Transverse colon (tissue), 4 donors: ENCODE data around the gene AGBL4. TPM values are rescaled to one million over a fixed set of nuclear protein-coding genes. Genes with fewer than 3 reads are reported as not detected.

ENCODE experiments used
- DNase-seq: peaks from one replicate; pipeline ENCODE4 v3.0.0-alpha.2; 2019
- H3K27ac ChIP-seq, 4 donors: fragments of 200-600 bp; sonication (generic); 2 replicates each; pipeline ENCODE4 v1.5.1; 2016 to 2018; ENCODE audit warnings: inconsistent platforms in 4 of 4
- H3K27me3 ChIP-seq: fragments of 200-600 bp; sonication (generic); 2 replicates; pipeline ENCODE4 v1.5.1; 2017; ENCODE audit warnings: inconsistent platforms
- H3K36me3 ChIP-seq, 4 donors: fragments of 200-600 bp; sonication (generic); 2 replicates each; pipeline ENCODE4 v1.5.1; 2017 to 2019; ENCODE audit warnings: inconsistent platforms in 4 of 4
- H3K4me1 ChIP-seq, 4 donors: fragments of 200-600 bp; sonication (generic); 2 replicates each; pipeline ENCODE4 v1.5.1; 2017 to 2020; ENCODE audit warnings: inconsistent platforms in 4 of 4
- H3K4me3 ChIP-seq, 4 donors: fragments of 200-600 bp; sonication (generic); 1 replicate in 1 of 4; 2 replicates in 3 of 4; pipeline versions ENCODE4 v1.5.1 to v1.6.1; 2017 to 2019; ENCODE audit warnings: inconsistent platforms in 4 of 4
- H3K9me3 ChIP-seq, 2 donors: fragments of 200-600 bp; sonication (generic); 2 replicates each; pipeline ENCODE4 v1.5.1; 2017 to 2019; ENCODE audit warnings: inconsistent platforms in 2 of 2
- CTCF ChIP-seq, 5 experiments: fragments of 200-600 bp in 3 of 5; fragments of 450-650 bp in 2 of 5; sonication (generic) in 3 of 5; IDR thresholded peaks; 1 replicate in 2 of 5; 2 replicates in 3 of 5; pipeline ENCODE4 v1.5.1; 2016 to 2017; ENCODE audit warnings: antibody characterized with exemption in 5 of 5, inconsistent platforms in 3 of 5, mild to moderate bottlenecking in 2 of 5, moderate library complexity in 1 of 5
- EP300 ChIP-seq: sonication (generic); formaldehyde crosslinking; IDR thresholded peaks from one replicate; pipeline ENCODE4 v1.6.1; 2017; ENCODE audit warnings: antibody characterized with exemption, low read depth
- POLR2A ChIP-seq: fragments of 450-650 bp; IDR thresholded peaks from one replicate; pipeline ENCODE4 v1.6.1; 2016; ENCODE audit warnings: antibody characterized with exemption, mild to moderate bottlenecking, moderate library complexity
- POLR2AphosphoS5 ChIP-seq, 3 donors: sonication (generic); formaldehyde crosslinking; IDR thresholded peaks; one replicate each; pipeline ENCODE4 v1.6.1; 2016; ENCODE audit warnings: antibody characterized with exemption in 3 of 3
- WGBS, 2 donors: methylation state at CpG; one replicate each; pipeline ENCODE4 v1.1.5; 2018; ENCODE audit warnings: low coverage in 1 of 2; 5-methylcytosine and 5-hydroxymethylcytosine counted together
- in situ Hi-C, 4 donors: fragments of 200-750 bp; cut with MboI; loops; one replicate each; pipeline versions ENCODE4 v1.15.0 to v1.15.1; 2017; ENCODE audit warnings: low sequenced_read_pairs in 3 of 4, low pct_ligation_motif_present in 1 of 4, low pct_unique_long_range_greater_than_20kb in 1 of 4
- intact Hi-C: fragments of 100-400 bp; cut with DNase I; formaldehyde crosslinking; loops from one replicate; pipeline ENCODE4 v1.15.1; 2023; ENCODE audit warnings: low total_unique reads
- total RNA-seq, 4 donors: library from RNA; depleted of rRNA; stranded (reverse); fragments of >200 nt; gene quantifications; one replicate each; pipeline ENCODE4 v1.1.0, GENCODE V29; 2016

AGBL4 gene
- total RNA-seq, 4 donors from 2014 or later: 0.82 TPM; not detected in 3

GRCh38 chr1:49060766-49061165 is 963.0 kb downstream of the AGBL4 start:
- intact Hi-C loops (no loop called here), in situ Hi-C loops (no loop called here)
- Histone ChIP-seq H3K36me3 (no peaks in the 10 kb centered on the region), H3K9me3 (no peaks in the 10 kb centered on the region), H3K4me3 (no peak overlapping the region), H3K27ac (no peak overlapping the region), H3K4me1 (no peaks in the 10 kb centered on the region), H3K27me3 (no peaks in the 10 kb centered on the region)
- DNase-seq: no peak
- no peak for TF ChIP-seq CTCF (IDR thresholded peaks at IDR 0.05)
- TF ChIP-seq POLR2AphosphoS5 (IDR thresholded peaks at IDR 0.05): no peak
- TF ChIP-seq POLR2A: no peak
- TF ChIP-seq EP300: no peak
- 67 to 77% methylated on average over 1 of the region's 1 CpG for WGBS, 2 donors

DNA sequence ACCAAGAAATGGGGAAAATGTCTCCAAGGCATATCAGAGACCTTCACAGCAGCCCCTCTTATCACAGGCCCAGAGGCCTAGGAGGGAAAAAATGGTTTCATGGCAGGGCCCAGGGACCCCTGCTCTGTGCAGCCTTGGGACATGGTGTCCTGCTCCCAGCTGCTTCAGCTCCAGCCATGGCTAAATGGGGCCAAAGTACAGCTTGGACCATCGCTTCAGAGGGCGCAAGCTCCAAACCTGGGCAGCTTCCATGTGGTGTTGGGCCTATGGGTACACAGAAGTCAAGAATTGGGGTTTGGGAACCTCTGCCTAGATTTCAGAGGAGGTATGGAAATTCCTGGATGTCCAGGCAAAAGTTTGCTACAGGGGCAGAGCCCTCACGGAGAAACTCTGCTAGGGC is 964.7 kb downstream of the AGBL4 start:
- in situ Hi-C loops: no loop called here

GRCh38 chr1:49052102-49052501 is 971.7 kb downstream of the AGBL4 start:
- no peaks in the 10 kb centered on the region for H3K36me3 ChIP-seq
- TF ChIP-seq POLR2AphosphoS5 (IDR thresholded peaks at IDR 0.05): no peak
- TF ChIP-seq POLR2A: no peak
- TF ChIP-seq CTCF (IDR thresholded peaks at IDR 0.05): no peak
- TF ChIP-seq EP300: no peak
- in situ Hi-C loops (no loop called here), intact Hi-C loops (no loop called here)
- H3K4me3 ChIP-seq: no peak overlapping the region
- WGBS, 2 donors: 83 to 89% methylated on average over 1 of the region's 1 CpG
- H3K27ac ChIP-seq: no peak overlapping the region
- no peak for DNase-seq
- no peaks in the 10 kb centered on the region for H3K4me1 ChIP-seq
- no peaks in the 10 kb centered on the region for H3K27me3 ChIP-seq
- H3K9me3 ChIP-seq: no peaks in the 10 kb centered on the region

More for the DNA sequence above, 964.7 kb downstream of the AGBL4 start:
- Histone ChIP-seq H3K9me3 (no peaks in the 10 kb centered on the region), H3K4me1 (no peaks in the 10 kb centered on the region), H3K27me3 (no peaks in the 10 kb centered on the region), H3K36me3 (no peaks in the 10 kb centered on the region), H3K27ac (no peak overlapping the region), H3K4me3 (no peak overlapping the region)
- intact Hi-C loops: no loop called here
- DNase-seq: no peak
- WGBS, 2 donors: 97 to 100% methylated on average over 2 to 3 of the region's 3 CpGs
- TF ChIP-seq EP300: no peak
- no peak for TF ChIP-seq POLR2A

GRCh38 chr1:49051647-49052046 is 972.1 kb downstream of the AGBL4 start:
- Histone ChIP-seq H3K36me3 (no peaks in the 10 kb centered on the region), H3K4me3 (no peak overlapping the region), H3K4me1 (no peaks in the 10 kb centered on the region), H3K9me3 (no peaks in the 10 kb centered on the region), H3K27me3 (no peaks in the 10 kb centered on the region), H3K27ac (no peak overlapping the region)
- WGBS, 2 donors: 33 to 63% methylated on average over 1 to 2 of the region's 2 CpGs
- intact Hi-C loops: no loop called here
- no peak for DNase-seq
- in situ Hi-C loops: no loop called here
- TF ChIP-seq POLR2A (no peak), CTCF (IDR thresholded peaks at IDR 0.05) (no peak), POLR2AphosphoS5 (IDR thresholded peaks at IDR 0.05) (no peak)

GRCh38 chr1:49050041-49050440 is 973.7 kb downstream of the AGBL4 start:
- intact Hi-C loops (no loop called here), in situ Hi-C loops (no loop called here)
- DNase-seq: no peak
- Histone ChIP-seq H3K27ac (no peak overlapping the region), H3K4me3 (no peak overlapping the region), H3K4me1 (no peaks in the 10 kb centered on the region), H3K27me3 (no peaks in the 10 kb centered on the region), H3K36me3 (no peaks in the 10 kb centered on the region), H3K9me3 (no peaks in the 10 kb centered on the region)
- TF ChIP-seq POLR2A (no peak), EP300 (no peak), POLR2AphosphoS5 (IDR thresholded peaks at IDR 0.05) (no peak), CTCF (IDR thresholded peaks at IDR 0.05) (no peak)
- WGBS, 2 donors: 76 to 80% methylated on average over 4 of the region's 4 CpGs
